ENCODE data around the gene BLTP2. TPM values are rescaled to one million over a fixed set of nuclear protein-coding genes. Genes with fewer than 3 reads are reported as not detected.

Gene BLTP2
- total and polyA plus RNA-seq, 2 of the 13 experiments (the other 11 are each of a cell fraction or from before 2014, with no cell fraction given): 66.7 to 80.9 TPM

- peaks cover 5% of the 10 kb centered on the region; the same call in 1 of the 2 replicates for H3K4me1 ChIP-seq (ENCODE audit: insufficient read depth, low read length)
- ChIA-PET CTCF (ENCODE audit: low intra/inter-chr PET ratio, low total read pairs) (no interaction called here), POLR2A (no interaction called here)
- H3K27ac ChIP-seq (ENCODE audit: extremely low read length, insufficient read depth, low read length): no peak overlapping the region
- ATAC-seq (no peak), FAIRE-seq (no peak), DNase-seq (ENCODE audit: low spot score) (no peak)
- no peaks in the 10 kb centered on the region for H3K79me2 ChIP-seq (ENCODE audit: insufficient read depth, low read length)
- intact Hi-C loops (cut with micrococcal nuclease; ENCODE audit: unreplicated experiment) (no loop called here), in situ Hi-C loops (cut with HindIII; ENCODE audit: extremely low pct_ligation_motif_present, low pct_unique_long_range_greater_than_20kb) (loop anchor here (5.0 kb wide), 1 partner anchor 50 kb away; the partner anchor contains the start of gene PIGS)
- no peak overlapping the region for H3K4me3 ChIP-seq (replicated peaks in 1 of 3; ENCODE audit: insufficient read depth in 1 of 3, low read depth in 2 of 3, low read length in 3 of 3)
- H2AFZ ChIP-seq (ENCODE audit: low read length): no peak overlapping the region
- no peaks in the 10 kb centered on the region for H4K20me1 ChIP-seq (ENCODE audit: insufficient read depth, low read length)
- no peaks in the 10 kb centered on the region for H3K27me3 ChIP-seq (ENCODE audit: control insufficient read depth in 1 of 2, insufficient read depth in 2 of 2, low read length in 2 of 2)
- H3K9ac ChIP-seq (ENCODE audit: insufficient read depth, low read depth, low read length): no peak overlapping the region
- H3K36me3 ChIP-seq (replicated peaks in 1 of 2; ENCODE audit: control insufficient read depth in 1 of 2, insufficient read depth in 2 of 2, low read length in 2 of 2): peaks cover 34 to 70% of the 10 kb centered on the region in 2 experiments
- H3K9me3 ChIP-seq (ENCODE audit: low read length): no peaks in the 10 kb centered on the region
- no peak overlapping the region for H3K4me2 ChIP-seq (ENCODE audit: low read depth, low read length)
- no TSS peak for BruUV-seq (replicated peaks)
- 98% methylated on average over 3 of the region's 3 CpGs for WGBS (ENCODE audit: low lambda C conversion rate)
- no peak for TF ChIP-seq HOXD1 (CRISPR knock-in tag; IDR thresholded peaks at IDR 0.05)
- no peak for TF ChIP-seq ZBTB33 (CRISPR knock-in tag; IDR thresholded peaks at IDR 0.05)
- TF ChIP-seq ZBTB49 (CRISPR knock-in tag; IDR thresholded peaks at IDR 0.05; ENCODE audit: borderline replicate concordance): no peak
- no peak for TF ChIP-seq ZSCAN21 (CRISPR knock-in tag; IDR thresholded peaks at IDR 0.05; ENCODE audit: borderline replicate concordance)
- TF ChIP-seq NR3C1 (CRISPR knock-in tag; IDR thresholded peaks at IDR 0.05): no peak
- TF ChIP-seq PAX8 (CRISPR knock-in tag; IDR thresholded peaks at IDR 0.05; ENCODE audit: borderline replicate concordance): no peak
- TF ChIP-seq E2F1 (CRISPR knock-in tag; IDR thresholded peaks at IDR 0.05): no peak
- TF ChIP-seq SKIL (CRISPR knock-in tag; IDR thresholded peaks at IDR 0.05; ENCODE audit: borderline replicate concordance): no peak
- no peak for TF ChIP-seq SMAD3 (CRISPR knock-in tag; IDR thresholded peaks at IDR 0.05)
- no peak for TF ChIP-seq NFYC (CRISPR knock-in tag; IDR thresholded peaks at IDR 0.05)
- TF ChIP-seq ZNF253 (CRISPR knock-in tag; IDR thresholded peaks at IDR 0.05; ENCODE audit: borderline replicate concordance): no peak
- no peak for TF ChIP-seq POLR2AphosphoS2 (IDR thresholded peaks at IDR 0.05; ENCODE audit: low read depth, low read length)
- TF ChIP-seq SKI (IDR thresholded peaks at IDR 0.05; ENCODE audit: partially characterized antibody): no peak
- no peak for TF ChIP-seq RNF219 (CRISPR knock-in tag; IDR thresholded peaks at IDR 0.05)
- no peak for TF ChIP-seq ZNF652 (CRISPR knock-in tag; IDR thresholded peaks at IDR 0.05; ENCODE audit: borderline replicate concordance, low read depth)
- no peak for TF ChIP-seq ZNF451 (CRISPR knock-in tag; IDR thresholded peaks at IDR 0.05)
These were observed 22.8 kb downstream of the BLTP2 start for GRCh38 chr17:28622186-28622585.
